SH-SY5Y (cell line): ENCODE data around the gene ETV3.

Source experiments
- GATA2 ChIP-seq: IDR thresholded peaks from 2 replicates; pipeline ENCODE4 v1.6.1; 2011; ENCODE audit warnings: mild to moderate bottlenecking, low read depth, low read length
- GATA3 ChIP-seq: IDR thresholded peaks from 2 replicates; pipeline ENCODE4 v1.6.1; 2011; ENCODE audit warnings: low read depth, mild to moderate bottlenecking, low read length, moderate library complexity

DNA sequence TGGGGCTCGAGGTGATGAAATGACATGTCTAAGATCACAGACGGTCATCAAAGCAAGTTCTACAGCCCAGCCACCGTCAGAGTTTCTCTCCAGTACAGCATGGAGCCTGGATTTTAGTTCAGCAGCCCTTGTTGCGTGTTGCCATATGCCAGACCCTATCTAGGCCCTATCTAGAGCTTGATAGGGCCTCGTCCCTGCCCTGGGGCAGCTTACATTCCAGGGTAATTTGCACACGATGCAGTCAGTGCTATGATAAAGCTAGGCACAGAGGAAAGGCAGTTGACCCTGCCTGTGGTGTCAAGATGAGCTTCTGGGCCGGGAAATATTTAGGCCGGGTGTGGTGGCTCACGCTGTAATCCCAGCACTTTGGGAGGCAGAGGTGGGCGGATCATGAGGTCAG lies 57.5 kb downstream of the ETV3 start:
- TF ChIP-seq GATA3 (no peak), GATA2 (no peak)
